ENCODE measurements around the gene FAM13A.
"Not testable (repeated sequence)": the region's sequence is repeated elsewhere in the genome, so short reads cannot be mapped to it uniquely, and the experiment has no call there.

The FAM13A gene

GRCh38 chr4:88908003-88908402 lies 149.0 kb downstream of the FAM13A start:
- DNase-seq (ENCODE audit: low read depth in 2 of 2, low spot score in 1 of 2), result no peak

- DNase-seq (ENCODE audit: low read depth in 2 of 2, low spot score in 1 of 2), result no peak
Observed at GRCh38 chr4:88907478-88907877, 149.5 kb downstream of the FAM13A start.

DNA sequence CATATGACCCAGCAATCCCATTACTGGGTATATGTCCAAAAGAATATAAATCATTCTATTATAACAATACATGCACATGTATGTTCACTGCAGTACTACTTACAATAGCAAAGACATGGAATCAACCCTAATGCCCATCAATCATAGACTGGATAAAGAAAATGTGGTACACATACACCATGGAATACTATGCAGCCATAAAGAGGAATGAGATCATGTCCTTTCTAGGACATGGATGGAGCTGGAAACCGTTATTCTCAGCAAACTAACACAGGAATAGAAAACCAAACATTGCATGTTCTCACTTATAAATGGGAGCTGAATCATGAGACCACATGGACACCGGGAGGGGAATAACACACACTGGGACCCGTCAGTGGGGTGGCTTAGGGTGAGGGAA lies 152.7 kb downstream of the FAM13A start:
- not testable (repeated sequence) for DNase-seq (ENCODE audit: low read depth in 2 of 2, low spot score in 1 of 2)

GRCh38 chr4:88900432-88900831 lies 156.6 kb downstream of the FAM13A start:
- no peak for DNase-seq (ENCODE audit: low read depth in 2 of 2, low spot score in 1 of 2)

- DNase-seq (ENCODE audit: low read depth in 2 of 2, low spot score in 1 of 2), result no peak
Observed at GRCh38 chr4:88897752-88898151, 159.2 kb downstream of the FAM13A start.

DNA sequence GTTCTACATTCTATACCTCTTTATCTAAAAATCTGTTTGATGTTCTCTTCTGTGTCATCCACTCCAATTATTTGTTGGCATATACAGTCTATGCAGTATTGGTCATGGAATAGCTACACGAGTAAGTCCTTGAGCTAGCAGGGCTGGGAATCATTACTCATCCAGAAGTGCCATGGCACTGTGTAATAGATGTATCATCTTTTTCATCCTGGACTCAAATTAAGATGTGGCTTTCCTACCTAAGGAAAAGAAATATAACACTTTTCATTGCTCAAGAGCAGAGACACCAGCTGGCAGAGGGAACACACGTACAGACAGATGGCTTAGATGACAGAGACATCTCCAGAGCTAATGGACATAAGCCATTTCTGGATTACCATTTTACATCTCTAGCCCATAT lies 159.8 kb downstream of the FAM13A start:
- DNase-seq (ENCODE audit: low read depth in 2 of 2, low spot score in 1 of 2), result no peak

DNA sequence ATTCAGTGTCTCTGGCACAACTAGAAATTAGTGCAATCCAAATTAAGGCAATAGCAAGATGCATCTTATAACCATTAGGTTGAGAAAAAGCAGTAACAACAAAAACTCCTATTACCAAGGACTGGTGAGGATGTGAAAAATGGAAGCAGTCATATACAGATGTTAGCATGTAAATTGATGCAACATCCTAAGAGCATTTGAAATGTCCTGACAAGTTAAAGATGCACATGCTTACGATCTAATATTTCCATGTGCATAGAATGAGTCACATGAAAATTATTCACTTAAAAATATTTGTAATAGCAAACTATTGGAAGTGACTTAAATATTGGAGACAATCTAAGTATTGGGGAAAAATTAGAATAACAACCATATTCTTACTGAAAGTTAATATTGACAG lies 163.0 kb downstream of the FAM13A start:
- DNase-seq (ENCODE audit: low read depth in 2 of 2, low spot score in 1 of 2), result no peak

DNA sequence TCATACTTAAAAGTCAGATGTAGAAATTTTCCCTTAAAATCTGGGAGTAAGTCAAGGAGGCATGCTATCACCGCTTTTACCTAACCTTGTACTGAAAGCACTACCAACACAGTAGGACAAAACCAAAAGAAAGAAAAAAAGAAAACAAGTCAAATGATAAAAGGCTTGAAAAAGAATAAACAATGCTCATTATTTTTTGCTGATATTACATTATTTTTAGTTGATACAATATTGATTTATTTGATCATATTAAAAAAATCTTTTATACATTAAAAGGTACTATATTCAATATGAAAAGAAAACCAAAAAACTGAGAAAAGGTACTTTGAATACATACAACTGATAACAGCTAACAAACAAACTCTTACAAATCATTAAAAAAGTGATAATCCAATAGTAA lies 164.3 kb downstream of the FAM13A start:
- DNase-seq (ENCODE audit: low read depth in 2 of 2, low spot score in 1 of 2), result no peak

GRCh38 chr4:88891636-88892035 lies 165.3 kb downstream of the FAM13A start:
- DNase-seq (ENCODE audit: low read depth in 2 of 2, low spot score in 1 of 2), result no peak

GRCh38 chr4:88887409-88887808 lies 169.6 kb downstream of the FAM13A start:
- not testable (repeated sequence) for DNase-seq (ENCODE audit: low read depth in 2 of 2, low spot score in 1 of 2)

GRCh38 chr4:88881227-88881569 lies 175.8 kb downstream of the FAM13A start:
- DNase-seq (ENCODE audit: low read depth in 2 of 2, low spot score in 1 of 2), result no peak

- no peak for DNase-seq (ENCODE audit: low read depth in 2 of 2, low spot score in 1 of 2)
Observed at GRCh38 chr4:88880501-88881226, 176.3 kb downstream of the FAM13A start.

DNA sequence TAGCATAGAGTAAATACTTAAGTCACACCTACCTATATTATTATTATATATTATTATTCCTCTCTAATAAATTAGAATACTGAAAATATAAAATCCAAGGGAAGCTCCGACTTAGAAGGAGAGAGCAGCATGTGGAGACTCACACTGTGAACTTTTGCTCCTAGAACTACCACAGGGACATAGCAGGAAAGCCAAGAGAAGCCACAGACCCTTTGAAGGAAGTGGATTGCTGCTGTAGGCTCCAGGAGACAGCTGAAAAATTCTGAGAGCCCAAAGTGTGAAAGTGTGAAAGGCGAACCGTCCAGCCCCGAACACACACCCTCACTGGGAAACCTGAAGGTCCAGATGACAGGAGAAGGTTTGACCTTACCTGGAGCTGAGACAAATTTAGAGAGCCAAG lies 177.0 kb downstream of the FAM13A start:
- DNase-seq (ENCODE audit: low read depth in 2 of 2, low spot score in 1 of 2), result no peak

- DNase-seq (ENCODE audit: low read depth in 2 of 2, low spot score in 1 of 2), result no peak
Observed at GRCh38 chr4:88878642-88879041, 178.3 kb downstream of the FAM13A start.

DNA sequence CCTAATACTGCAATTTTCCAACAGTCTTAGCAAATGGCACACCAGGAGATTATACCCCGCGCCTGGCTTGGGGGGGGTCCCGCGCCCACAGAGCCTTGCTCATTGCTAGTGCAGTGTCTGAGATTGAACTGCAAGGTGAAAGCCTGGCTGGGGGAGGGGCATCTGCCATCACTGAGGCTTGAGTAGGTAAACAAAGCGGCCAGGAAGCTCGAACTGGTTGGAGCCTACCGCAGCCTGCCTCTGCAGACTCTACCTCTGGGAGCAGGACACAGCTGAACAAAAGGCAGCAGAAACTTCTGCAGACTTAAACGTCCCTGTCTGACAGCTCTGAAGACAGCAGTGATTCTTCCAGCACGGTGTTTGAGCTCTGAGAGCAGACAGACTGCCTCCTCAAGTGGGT lies 186.6 kb downstream of the FAM13A start:
- DNase-seq (ENCODE audit: low read depth in 2 of 2, low spot score in 1 of 2), result no peak

DNA sequence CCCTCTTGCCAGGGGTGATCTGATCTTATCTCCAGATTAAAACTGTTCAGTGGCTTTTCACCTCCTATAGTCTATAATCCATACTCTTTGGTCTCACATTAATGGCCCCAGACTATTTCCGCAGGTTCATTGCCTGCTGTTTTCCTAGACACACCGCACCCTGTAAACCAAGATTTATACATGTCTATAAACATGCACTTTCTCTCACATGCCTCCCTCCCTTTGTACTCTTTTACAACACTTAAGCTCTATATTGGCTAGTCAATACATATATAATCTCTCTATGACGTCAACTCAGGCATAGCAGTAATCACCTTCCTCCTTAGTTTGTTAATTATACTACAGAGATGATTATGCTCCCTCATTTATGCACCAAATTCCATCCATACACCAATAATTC lies 188.5 kb downstream of the FAM13A start:
- no peak for DNase-seq (ENCODE audit: low read depth in 2 of 2, low spot score in 1 of 2)

DNA sequence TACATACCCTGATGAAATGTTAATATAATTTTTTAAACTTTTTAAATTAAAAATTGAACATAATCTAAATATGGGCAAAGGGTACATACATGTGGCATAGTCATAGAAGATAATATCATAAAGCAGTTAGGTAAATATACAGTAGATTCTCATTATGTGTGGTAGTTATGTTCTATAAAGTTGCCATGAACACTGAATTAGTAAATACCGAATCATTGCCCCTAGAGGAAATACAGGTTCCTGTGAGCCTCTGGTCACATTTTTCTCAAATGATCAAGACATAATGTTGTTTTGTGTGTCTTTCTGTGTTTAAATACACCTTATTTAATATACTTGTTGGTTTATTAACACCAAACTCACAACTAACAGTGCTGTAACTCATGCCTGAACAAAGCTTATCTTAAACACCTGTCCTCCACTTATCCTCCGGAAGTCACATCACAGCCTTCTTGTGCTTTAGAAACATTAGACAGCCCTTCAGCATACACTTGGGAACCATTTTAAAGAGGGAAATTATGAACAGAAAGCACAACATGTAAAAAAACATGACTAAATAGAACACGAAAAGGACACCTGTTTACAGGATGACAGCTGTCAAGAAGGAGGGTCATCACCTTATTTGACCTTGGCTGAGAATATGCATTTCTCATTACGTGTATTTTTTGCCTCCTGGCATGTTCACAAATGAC lies 190.0 kb downstream of the FAM13A start:
- DNase-seq (ENCODE audit: low read depth in 2 of 2, low spot score in 1 of 2), result no peak

DNA sequence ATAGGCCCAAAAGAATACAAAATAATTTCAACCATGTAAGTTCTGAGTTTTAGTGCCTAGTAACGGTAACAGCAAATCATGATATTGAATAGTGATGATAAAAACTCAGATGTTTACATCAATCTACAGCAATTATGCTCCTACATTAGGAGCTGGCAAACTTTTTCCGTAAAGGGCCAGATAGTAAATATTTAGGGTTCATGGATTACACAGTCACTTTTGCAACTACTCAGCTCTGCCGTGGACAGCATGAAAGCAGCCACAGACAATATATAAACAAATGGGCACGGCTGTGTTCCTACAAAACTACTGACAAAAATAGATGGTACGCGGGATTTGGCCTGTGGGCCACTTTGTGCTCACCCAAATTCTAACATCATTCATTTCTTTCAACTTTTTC lies 191.5 kb downstream of the FAM13A start:
- no peak for DNase-seq (ENCODE audit: low read depth in 2 of 2, low spot score in 1 of 2)

DNA sequence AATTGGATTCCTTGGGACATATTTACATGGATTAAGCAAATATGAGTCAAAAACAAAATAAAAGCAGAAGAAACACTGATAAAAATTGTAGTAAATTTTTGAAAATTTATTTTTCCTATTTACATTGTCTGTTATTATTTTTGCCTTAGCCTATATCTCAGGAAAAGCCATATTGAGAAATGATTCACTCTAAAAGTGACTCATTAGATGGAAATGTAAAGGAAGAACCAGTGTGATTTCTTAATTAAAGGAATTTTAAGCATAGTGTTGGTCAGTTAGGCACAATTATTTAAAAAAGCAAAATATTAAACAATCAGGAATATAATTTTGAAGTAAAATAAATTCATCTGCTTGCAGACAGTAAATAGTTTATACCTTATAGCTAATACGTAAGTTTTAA lies 191.9 kb downstream of the FAM13A start:
- no peak for DNase-seq (ENCODE audit: low read depth in 2 of 2, low spot score in 1 of 2)

DNA sequence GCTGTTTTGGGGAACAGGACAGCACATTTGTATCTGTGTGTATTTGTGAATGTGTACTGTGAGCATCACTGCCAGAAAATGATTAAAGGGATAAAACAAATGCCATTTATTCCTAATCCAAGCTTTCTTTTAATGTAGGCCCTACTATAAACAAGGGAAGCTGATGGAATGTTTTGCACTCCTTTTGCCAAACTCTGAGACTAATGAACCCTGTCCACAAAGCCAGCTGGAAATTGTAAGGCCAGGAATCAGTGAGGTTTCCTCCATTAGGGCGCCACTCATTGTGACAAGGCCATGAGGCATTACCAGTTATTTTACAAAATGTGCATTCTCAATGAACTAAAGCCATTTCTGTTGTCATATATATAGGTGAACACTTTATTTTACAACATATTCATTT lies 196.4 kb downstream of the FAM13A start:
- no peak for DNase-seq (ENCODE audit: low read depth in 2 of 2, low spot score in 1 of 2)

DNA sequence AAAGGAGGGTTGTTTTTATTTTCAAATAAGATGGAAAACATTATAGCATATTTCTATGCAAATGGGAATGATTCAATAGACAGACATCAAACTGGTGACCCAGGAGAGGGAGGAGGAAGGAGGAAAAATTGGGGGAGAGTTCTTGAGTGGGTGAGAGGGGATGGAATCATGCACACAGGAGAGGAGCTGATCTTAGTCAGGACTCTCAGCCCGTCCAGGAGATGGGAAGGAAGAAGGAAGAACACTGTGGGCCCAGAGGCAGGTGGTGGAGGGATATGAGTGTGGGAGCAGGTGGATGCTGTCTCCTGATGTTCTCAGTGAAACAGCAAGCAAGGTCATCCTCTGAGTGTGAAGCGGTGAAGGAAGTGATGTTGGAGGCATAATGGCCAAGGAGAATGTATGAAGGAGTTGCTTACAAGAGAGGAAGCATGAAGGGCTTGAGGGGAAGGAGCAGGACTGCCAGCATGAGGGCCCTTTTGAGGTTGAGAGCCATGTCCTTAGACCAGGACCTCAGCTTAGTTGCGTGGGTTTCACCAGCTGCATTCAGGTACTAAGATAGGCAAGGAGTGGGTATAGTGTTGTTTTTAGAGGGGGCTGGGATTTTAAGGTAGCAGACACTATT lies 197.7 kb downstream of the FAM13A start:
- no peak for DNase-seq (ENCODE audit: low read depth in 2 of 2, low spot score in 1 of 2)

- DNase-seq (ENCODE audit: low read depth in 2 of 2, low spot score in 1 of 2), result no peak
Observed at GRCh38 chr4:88858752-88859151, 198.2 kb downstream of the FAM13A start.

DNA sequence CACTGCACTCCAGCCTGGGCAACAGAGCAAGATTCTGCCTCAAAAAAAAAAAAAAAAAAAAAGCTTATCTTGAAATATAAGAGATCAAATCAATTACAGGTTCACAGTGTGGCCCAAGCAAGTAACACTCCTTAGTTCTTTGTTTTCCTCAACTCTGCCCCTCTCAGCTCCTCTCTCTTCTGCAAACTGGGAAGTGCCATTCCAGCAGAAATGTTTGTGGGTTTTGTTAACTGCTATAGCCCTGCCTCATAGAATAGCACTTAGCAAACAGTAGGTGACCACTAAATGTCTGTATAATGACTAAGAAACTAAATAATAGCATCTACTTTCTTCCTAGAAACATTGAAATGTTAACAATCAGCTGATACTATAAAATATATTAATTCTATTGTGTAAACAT lies 199.4 kb downstream of the FAM13A start:
- DNase-seq (ENCODE audit: low read depth in 2 of 2, low spot score in 1 of 2), result no peak
